RPMI8226 (cell line): Measurements from ENCODE around the gene SMIM28.
"Not testable (repeated sequence)": the region's sequence is repeated elsewhere in the genome, so short reads cannot be mapped to it uniquely, and the experiment has no call there.

Source experiments
- DNase-seq: peaks from one replicate; pipeline ENCODE4 v3.0.0-alpha.2; 2015

Gene SMIM28

GRCh38 chr6:138377844-138378243 lies at the start of gene SMIM28:
SMIM28 (plus strand) TSS chr6:138377905; CDS start chr6:138378073, 168 bp downstream.
- DNase-seq = no peak

GRCh38 chr6:138328210-138328609 lies 49.5 kb upstream of the SMIM28 start:
- no peak for DNase-seq

GRCh38 chr6:138330763-138331162 lies 46.9 kb upstream of the SMIM28 start:
- DNase-seq = no peak

GRCh38 chr6:138331444-138331843 lies 46.3 kb upstream of the SMIM28 start:
- DNase-seq = no peak

- no peak for DNase-seq
Measured at GRCh38 chr6:138331984-138332383, 45.7 kb upstream of the SMIM28 start.

GRCh38 chr6:138334000-138334399 lies 43.7 kb upstream of the SMIM28 start:
- no peak for DNase-seq

GRCh38 chr6:138334963-138335362 lies 42.7 kb upstream of the SMIM28 start:
- no peak for DNase-seq

- no peak for DNase-seq
Measured at GRCh38 chr6:138336221-138336620, 41.5 kb upstream of the SMIM28 start.

GRCh38 chr6:138337076-138337475 lies 40.6 kb upstream of the SMIM28 start:
- DNase-seq = no peak

- no peak for DNase-seq
Measured at GRCh38 chr6:138339024-138339423, 38.7 kb upstream of the SMIM28 start.

- DNase-seq = no peak
Measured at GRCh38 chr6:138341176-138341575, 36.5 kb upstream of the SMIM28 start.

- no peak for DNase-seq
Measured at GRCh38 chr6:138343112-138343511, 34.6 kb upstream of the SMIM28 start.

- no peak for DNase-seq
Measured at GRCh38 chr6:138345565-138346285, 32.0 kb upstream of the SMIM28 start.

GRCh38 chr6:138346302-138347195 lies 31.2 kb upstream of the SMIM28 start:
- DNase-seq = no peak

- DNase-seq = no peak
Measured at GRCh38 chr6:138347864-138348263, 29.8 kb upstream of the SMIM28 start.

GRCh38 chr6:138349891-138350290 lies 27.8 kb upstream of the SMIM28 start:
- DNase-seq = no peak

GRCh38 chr6:138357928-138358327 lies 19.8 kb upstream of the SMIM28 start:
- no peak for DNase-seq

- not testable (repeated sequence) for DNase-seq
Measured at GRCh38 chr6:138368684-138369083, 9.0 kb upstream of the SMIM28 start.

- DNase-seq = no peak
Measured at GRCh38 chr6:138370631-138371451, 6.9 kb upstream of the SMIM28 start.

- no peak for DNase-seq
Measured at GRCh38 chr6:138371452-138371711, 6.3 kb upstream of the SMIM28 start.

- no peak for DNase-seq
Measured at GRCh38 chr6:138371720-138372119, 6.0 kb upstream of the SMIM28 start.

- no peak for DNase-seq
Measured at GRCh38 chr6:138372711-138373463, 4.8 kb upstream of the SMIM28 start.

- no peak for DNase-seq
Measured at GRCh38 chr6:138374230-138374629, 3.5 kb upstream of the SMIM28 start.
